K562 (cell line): Measurements from ENCODE around the gene FMC1. TPM values are rescaled to one million over a fixed set of nuclear protein-coding genes. Genes with fewer than 3 reads are reported as not detected.

Source experiments
- CTBP1 ChIP-seq: fragments of 450-650 bp; IDR thresholded peaks from 2 replicates; pipeline ENCODE4 v1.6.1; 2016; ENCODE audit warnings: borderline replicate concordance
- CTCF ChIP-seq, 3 experiments: IDR thresholded peaks in 2 of 3; conservative IDR thresholded peaks in 1 of 3; 2 replicates each; pipeline ENCODE4 v1.5.1; 2011 to 2012; ENCODE audit warnings: low read length in 3 of 3, mild to moderate bottlenecking in 3 of 3, control low read depth in 2 of 3, improper control_type of control experiment in 1 of 3, inconsistent platforms in 1 of 3, low read depth in 1 of 3, mixed read lengths in 1 of 3, moderate library complexity in 1 of 3; ENCODE audit not compliant: insufficient read depth in 2 of 3
- DEAF1 ChIP-seq: fragments of 450-650 bp; formaldehyde crosslinking; IDR thresholded peaks from 2 replicates; pipeline ENCODE4 v1.4.0; 2020; ENCODE audit warnings: mild to moderate bottlenecking, moderate library complexity
- EGR1 ChIP-seq: fragments of 450-650 bp; conservative IDR thresholded peaks from 2 replicates; pipeline ENCODE4 v1.6.1; 2017; ENCODE audit warnings: mild to moderate bottlenecking
- REST ChIP-seq, 2 experiments: fragments of 450-650 bp; formaldehyde crosslinking in 1 of 2; IDR thresholded peaks; 2 replicates each; pipeline versions ENCODE4 v1.4.0 to v1.6.1; 2014 to 2020; ENCODE audit warnings: mild to moderate bottlenecking in 2 of 2, borderline replicate concordance in 1 of 2, low read depth in 1 of 2
- SMC3 ChIP-seq: conservative IDR thresholded peaks from 2 replicates; pipeline ENCODE4 v1.6.1; 2011; ENCODE audit warnings: low read depth, low read length, improper control_type of control experiment; ENCODE audit not compliant: insufficient read depth
- SRF ChIP-seq, 2 experiments: fragments of 250-450, 450-650 bp in 1 of 2; sonication (Bioruptor Pico) in 1 of 2; sonication (generic) in 1 of 2; formaldehyde crosslinking; IDR thresholded peaks; 2 replicates each; pipeline versions ENCODE4 v1.5.0 to v1.5.1; 2020 to 2022; ENCODE audit warnings: mild to moderate bottlenecking in 1 of 2, missing genetic modification reagents in 1 of 2
- polyA plus RNA-seq, 8 experiments: library from polyadenylated mRNA; depleted of rRNA in 4 of 8; stranded (reverse) in 5 of 8; unstranded in 3 of 8; fragments of >200 nt; fragmentation: Nextera tagmentation in 2 of 8; fragmentation: Illumina TruSeq in 1 of 8; extraction: Ambion mirVana in 2 of 8; extraction: Trizol in 1 of 8; gene quantifications; 2 replicates each; pipeline versions ENCODE4 v1.2.1 to v1.2.3, GENCODE V29; 2011 to 2014; ENCODE audit warnings: inconsistent platforms in 1 of 8, missing spikeins in 1 of 8
- total RNA-seq, 7 experiments: library from RNA; depleted of rRNA in 6 of 7; stranded (reverse); fragments of >200 nt in 6 of 7; fragmentation: Illumina TruSeq in 2 of 7; extraction: Trizol in 2 of 7; gene quantifications; 2 replicates each; pipeline versions ENCODE4 v1.2.1 to v1.2.3, GENCODE V29; 2011 to 2021; ENCODE audit warnings: low replicate concordance in 1 of 7

Gene FMC1
- total and polyA plus RNA-seq, 9 of the 15 experiments (the other 6 are each of a cell fraction or from before 2014, with no cell fraction given) = 14.0 to 116 (median 29.0) TPM

GRCh38 chr7:139321071-139321745 is 19.9 kb upstream of the FMC1 start (continued):
- peak; percentile 60; the same call in 1 of the 2 replicates for TF ChIP-seq REST (IDR thresholded peaks at IDR 0.05; ENCODE audit: borderline replicate concordance)
- TF ChIP-seq REST (CRISPR knock-in tag; IDR thresholded peaks at IDR 0.05; ENCODE audit: low read depth) = no peak
- TF ChIP-seq DEAF1 = 0 out of 2 replicates have a peak, but pooled peaks have one; percentile 14
- TF ChIP-seq EGR1 = no peak
- peak in 1 of 2 experiments; percentile 60; a peak in 1 of 4 replicates for TF ChIP-seq SRF (CRISPR knock-in tag; IDR thresholded peaks at IDR 0.05)
- peak; percentile 16; the same call in 1 of the 2 replicates for TF ChIP-seq CTBP1
- TF ChIP-seq SMC3 = peak; percentile 48; the same call in 1 of the 2 replicates
- TF ChIP-seq CTCF (IDR thresholded peaks at IDR 0.05 in 2 of 3, conservative IDR thresholded peaks at IDR 0.05 in 1 of 3; ENCODE audit: insufficient read depth in 2 of 3, low read depth in 1 of 3, low read length in 3 of 3) = peak; percentile 70 to 84 (median 77)
